ENCODE results near the gene VPS50. TPM values are rescaled to one million over a fixed set of nuclear protein-coding genes. Genes with fewer than 3 reads are reported as not detected.

The VPS50 gene
- total and polyA plus RNA-seq, 10 of the 15 experiments (the other 5 are each of a cell fraction or from before 2014, with no cell fraction given) = 4.0 to 22.0 (median 16.2) TPM

GRCh38 chr7:93231799-93232672 lies at the start of gene VPS50 (continued):
- no peak for TF ChIP-seq ZNF687 (IDR thresholded peaks at IDR 0.05)
- TF ChIP-seq HCFC1 (IDR thresholded peaks at IDR 0.05; ENCODE audit: low read length) = peak; percentile 99
- TF ChIP-seq MTA3 (IDR thresholded peaks at IDR 0.05; ENCODE audit: borderline replicate concordance, low read length) = no peak
- TF ChIP-seq DPF2 (IDR thresholded peaks at IDR 0.05) = no peak
- TF ChIP-seq EED (IDR thresholded peaks at IDR 0.05; ENCODE audit: low read depth) = no peak
- no peak for TF ChIP-seq KDM1A (IDR thresholded peaks at IDR 0.05; ENCODE audit: borderline replicate concordance)
- TF ChIP-seq SIN3A (IDR thresholded peaks at IDR 0.05; ENCODE audit: low read depth, low read length) = peak; percentile 98
- TF ChIP-seq ZBED1 (IDR thresholded peaks at IDR 0.05; ENCODE audit: borderline replicate concordance) = no peak
- no peak for TF ChIP-seq SUZ12 (IDR thresholded peaks at IDR 0.05; ENCODE audit: unreplicated experiment)
- TF ChIP-seq BRCA1 (IDR thresholded peaks at IDR 0.05; ENCODE audit: low read depth, low read length) = no peak
- peak; percentile 97 for TF ChIP-seq TARDBP (IDR thresholded peaks at IDR 0.05; ENCODE audit: borderline replicate concordance)
